Endothelial cell (in vitro differentiated cells): ENCODE results near the gene CYP20A1. TPM values are rescaled to one million over a fixed set of nuclear protein-coding genes. Genes with fewer than 3 reads are reported as not detected.
A peak's percentile ranks its signal among the peaks of the same experiment; 100 is the strongest.

ENCODE experiments used
- DNase-seq: peaks from one replicate; pipeline ENCODE4 v3.0.0; 2021; ENCODE audit warnings: low spot score
- H3K27ac Mint-ChIP-seq: one replicate; pipeline ENCODE4 v1.8.0; 2021; ENCODE audit warnings: mixed read lengths, inconsistent platforms; ENCODE audit not compliant: unreplicated experiment
- H3K27me3 Mint-ChIP-seq: one replicate; pipeline ENCODE4 v1.8.0; 2021; ENCODE audit warnings: mild to moderate bottlenecking, moderate library complexity, mixed read lengths, inconsistent platforms; ENCODE audit not compliant: unreplicated experiment
- H3K36me3 Mint-ChIP-seq: one replicate; pipeline ENCODE4 v1.8.0; 2021; ENCODE audit warnings: mild to moderate bottlenecking, low read depth, mixed read lengths, inconsistent platforms; ENCODE audit not compliant: unreplicated experiment
- H3K4me1 Mint-ChIP-seq: one replicate; pipeline ENCODE4 v1.8.0; 2021; ENCODE audit warnings: mild to moderate bottlenecking, mixed read lengths, inconsistent platforms; ENCODE audit not compliant: unreplicated experiment
- H3K4me3 Mint-ChIP-seq: one replicate; pipeline ENCODE4 v1.8.0; 2021; ENCODE audit warnings: mild to moderate bottlenecking, mixed read lengths, inconsistent platforms; ENCODE audit not compliant: unreplicated experiment
- H3K9me3 Mint-ChIP-seq: one replicate; pipeline ENCODE4 v1.8.0; 2021; ENCODE audit warnings: mixed read lengths, inconsistent platforms; ENCODE audit not compliant: unreplicated experiment
- CTCF ChIP-seq: fragments of 200-600 bp; sonication (generic); IDR thresholded peaks from one replicate; pipeline ENCODE4 v1.5.0; 2021; ENCODE audit warnings: antibody characterized with exemption; ENCODE audit not compliant: unreplicated experiment
- total RNA-seq: library from RNA; stranded (reverse); fragmentation: NEBNext Ultra II Directional; extraction: Animal tissue kit (Norgen Biotek cat#: 25700); gene quantifications from one replicate; pipeline ENCODE4 v1.2.1, GENCODE V29; 2021; ENCODE audit not compliant: unreplicated experiment

CYP20A1 gene
- total RNA-seq, 1 donor from 2014 or later, result 15.2 TPM

- Mint-ChIP-seq H3K27ac (no peak overlapping the region), H3K9me3 (no peaks in the 10 kb centered on the region), H3K36me3 (peaks cover 6% of the 10 kb centered on the region), H3K4me1 (peaks cover 20% of the 10 kb centered on the region), H3K27me3 (peaks cover 11% of the 10 kb centered on the region), H3K4me3 (no peak overlapping the region)
- TF ChIP-seq CTCF, result no peak
- no peak for DNase-seq
Measured at GRCh38 chr2:203326356-203326755, 87.5 kb downstream of the CYP20A1 start.

GRCh38 chr2:203327582-203327900, 88.7 kb downstream of the CYP20A1 start:
- Mint-ChIP-seq H3K36me3 (peaks cover 6% of the 10 kb centered on the region), H3K27me3 (peaks cover 11% of the 10 kb centered on the region)

GRCh38 chr2:203327901-203328759, 89.3 kb downstream of the CYP20A1 start, which contains the start of gene ABI2:
Gene ABI2 (plus strand): TSS chr2:203328394. CDS start chr2:203328515, 121 bp downstream.
- Mint-ChIP-seq H3K9me3 (no peaks in the 10 kb centered on the region), H3K36me3 (peaks cover 6% of the 10 kb centered on the region), H3K27ac (peak within 1 kb of the TSS; percentile 100), H3K4me1 (peaks cover 21% of the 10 kb centered on the region), H3K4me3 (peak within 1 kb of the TSS; percentile 98), H3K27me3 (peaks cover 11% of the 10 kb centered on the region)
- no peak for TF ChIP-seq CTCF
- peak; percentile 99 for DNase-seq

More at GRCh38 chr2:203327582-203327900, 88.7 kb downstream of the CYP20A1 start:
- no peak for DNase-seq
- Mint-ChIP-seq H3K27ac (peak overlapping the region; percentile 100), H3K4me3 (peak overlapping the region; percentile 98), H3K9me3 (no peaks in the 10 kb centered on the region), H3K4me1 (peaks cover 20% of the 10 kb centered on the region)
- TF ChIP-seq CTCF, result no peak

GRCh38 chr2:203328760-203329540, 90.1 kb downstream of the CYP20A1 start:
- Mint-ChIP-seq H3K4me1 (peaks cover 23% of the 10 kb centered on the region), H3K4me3 (peak overlapping the region; percentile 93), H3K36me3 (peaks cover 6% of the 10 kb centered on the region), H3K27ac (peak overlapping the region; percentile 86), H3K9me3 (no peaks in the 10 kb centered on the region), H3K27me3 (peaks cover 11% of the 10 kb centered on the region)
- DNase-seq, result peak; percentile 59
- no peak for TF ChIP-seq CTCF
